Esophagus squamous epithelium (tissue), 4 donors: ENCODE results near the gene KAT7.

Experiments used
- POLR2A ChIP-seq, 4 donors: fragments of 450-650 bp; IDR thresholded peaks; one replicate each; pipeline ENCODE4 v1.6.1; 2017; ENCODE audit warnings: antibody characterized with exemption in 4 of 4, mild to moderate bottlenecking in 4 of 4, moderate library complexity in 3 of 4
- TF ChIP-seq, protein P1 (sequence below), 6 experiments: fragments of 450-650 bp in 4 of 6; fragments of 200-600 bp in 2 of 6; sonication (generic) in 2 of 6; IDR thresholded peaks; one replicate each; pipeline ENCODE4 v1.5.1; 2016 to 2019; ENCODE audit warnings: antibody characterized with exemption in 6 of 6, mild to moderate bottlenecking in 4 of 6, moderate library complexity in 4 of 6

GRCh38 chr17:49766918-49767530 is 21.5 kb upstream of the KAT7 start:
- TF ChIP-seq POLR2A (IDR thresholded peaks at IDR 0.05) = no peak
- TF ChIP-seq, protein P1, sequence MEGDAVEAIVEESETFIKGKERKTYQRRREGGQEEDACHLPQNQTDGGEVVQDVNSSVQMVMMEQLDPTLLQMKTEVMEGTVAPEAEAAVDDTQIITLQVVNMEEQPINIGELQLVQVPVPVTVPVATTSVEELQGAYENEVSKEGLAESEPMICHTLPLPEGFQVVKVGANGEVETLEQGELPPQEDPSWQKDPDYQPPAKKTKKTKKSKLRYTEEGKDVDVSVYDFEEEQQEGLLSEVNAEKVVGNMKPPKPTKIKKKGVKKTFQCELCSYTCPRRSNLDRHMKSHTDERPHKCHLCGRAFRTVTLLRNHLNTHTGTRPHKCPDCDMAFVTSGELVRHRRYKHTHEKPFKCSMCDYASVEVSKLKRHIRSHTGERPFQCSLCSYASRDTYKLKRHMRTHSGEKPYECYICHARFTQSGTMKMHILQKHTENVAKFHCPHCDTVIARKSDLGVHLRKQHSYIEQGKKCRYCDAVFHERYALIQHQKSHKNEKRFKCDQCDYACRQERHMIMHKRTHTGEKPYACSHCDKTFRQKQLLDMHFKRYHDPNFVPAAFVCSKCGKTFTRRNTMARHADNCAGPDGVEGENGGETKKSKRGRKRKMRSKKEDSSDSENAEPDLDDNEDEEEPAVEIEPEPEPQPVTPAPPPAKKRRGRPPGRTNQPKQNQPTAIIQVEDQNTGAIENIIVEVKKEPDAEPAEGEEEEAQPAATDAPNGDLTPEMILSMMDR (IDR thresholded peaks at IDR 0.05) = no peak
